ENCODE data around the gene PPP1R11. TPM values are rescaled to one million over a fixed set of nuclear protein-coding genes. Genes with fewer than 3 reads are reported as not detected.
A peak's percentile ranks its signal among the peaks of the same experiment; 100 is the strongest.

The PPP1R11 gene
- total and polyA plus RNA-seq, 2 of the 13 experiments (the other 11 are each of a cell fraction or from before 2014, with no cell fraction given), result 32.1 to 58.9 TPM

GRCh38 chr6:30101444-30102413 lies 34.7 kb downstream of the PPP1R11 start (continued):
- TF ChIP-seq MATR3 (CRISPR knock-in tag; IDR thresholded peaks at IDR 0.05) (no peak), TFDP1 (CRISPR knock-in tag; IDR thresholded peaks at IDR 0.05; ENCODE audit: borderline replicate concordance) (peak; percentile 78; the same call in 1 of the 2 replicates), EED (CRISPR knock-in tag; IDR thresholded peaks at IDR 0.05) (no peak), HMG20B (CRISPR knock-in tag; conservative IDR thresholded peaks at IDR 0.05) (no peak; the same call in 1 of the 2 replicates), FOXO1 (CRISPR knock-in tag; IDR thresholded peaks at IDR 0.05) (0 out of 2 replicates have a peak, but pooled peaks have one; percentile 18), ZNF777 (CRISPR knock-in tag; IDR thresholded peaks at IDR 0.05) (peak; percentile 56; the same call in 1 of the 2 replicates), ZNF138 (CRISPR knock-in tag; IDR thresholded peaks at IDR 0.05; ENCODE audit: low read depth) (no peak), SP140L (CRISPR knock-in tag; IDR thresholded peaks at IDR 0.05; ENCODE audit: borderline replicate concordance) (no peak), ELF4 (CRISPR knock-in tag; IDR thresholded peaks at IDR 0.05; ENCODE audit: borderline replicate concordance) (no peak), TAF1 (CRISPR knock-in tag; IDR thresholded peaks at IDR 0.05) (peak; percentile 91; the same call in 1 of the 2 replicates), ADNP (CRISPR knock-in tag; IDR thresholded peaks at IDR 0.05) (no peak), ZNF354B (CRISPR knock-in tag; IDR thresholded peaks at IDR 0.05) (no peak), DBP (CRISPR knock-in tag; IDR thresholded peaks at IDR 0.05; ENCODE audit: not compliant biosample characterization) (no peak), FLYWCH1 (CRISPR knock-in tag; IDR thresholded peaks at IDR 0.05) (no peak), ZBTB7B (CRISPR knock-in tag; IDR thresholded peaks at IDR 0.05) (peak; percentile 55), ZNF678 (CRISPR knock-in tag; IDR thresholded peaks at IDR 0.05) (0 out of 2 replicates have a peak, but pooled peaks have one; percentile 68), KAT7 (CRISPR knock-in tag; IDR thresholded peaks at IDR 0.05; ENCODE audit: borderline replicate concordance) (peak; percentile 89; the same call in 1 of the 2 replicates)
- TF ChIP-seq, protein P1, sequence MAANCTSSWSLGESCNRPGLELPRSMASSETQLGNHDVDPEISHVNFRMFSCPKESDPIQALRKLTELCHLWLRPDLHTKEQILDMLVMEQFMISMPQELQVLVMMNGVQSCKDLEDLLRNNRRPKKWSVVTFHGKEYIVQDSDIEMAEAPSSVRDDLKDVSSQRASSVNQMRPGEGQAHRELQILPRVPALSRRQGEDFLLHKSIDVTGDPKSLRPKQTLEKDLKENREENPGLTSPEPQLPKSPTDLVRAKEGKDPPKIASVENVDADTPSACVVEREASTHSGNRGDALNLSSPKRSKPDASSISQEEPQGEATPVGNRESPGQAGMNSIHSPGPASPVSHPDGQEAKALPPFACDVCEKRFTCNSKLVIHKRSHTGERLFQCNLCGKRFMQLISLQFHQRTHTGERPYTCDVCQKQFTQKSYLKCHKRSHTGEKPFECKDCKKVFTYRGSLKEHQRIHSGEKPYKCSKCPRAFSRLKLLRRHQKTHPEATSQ (CRISPR knock-in tag; IDR thresholded peaks at IDR 0.05; ENCODE audit: borderline replicate concordance), result peak; percentile 65; the same call in 1 of the 2 replicates
- TF ChIP-seq, protein P2, sequence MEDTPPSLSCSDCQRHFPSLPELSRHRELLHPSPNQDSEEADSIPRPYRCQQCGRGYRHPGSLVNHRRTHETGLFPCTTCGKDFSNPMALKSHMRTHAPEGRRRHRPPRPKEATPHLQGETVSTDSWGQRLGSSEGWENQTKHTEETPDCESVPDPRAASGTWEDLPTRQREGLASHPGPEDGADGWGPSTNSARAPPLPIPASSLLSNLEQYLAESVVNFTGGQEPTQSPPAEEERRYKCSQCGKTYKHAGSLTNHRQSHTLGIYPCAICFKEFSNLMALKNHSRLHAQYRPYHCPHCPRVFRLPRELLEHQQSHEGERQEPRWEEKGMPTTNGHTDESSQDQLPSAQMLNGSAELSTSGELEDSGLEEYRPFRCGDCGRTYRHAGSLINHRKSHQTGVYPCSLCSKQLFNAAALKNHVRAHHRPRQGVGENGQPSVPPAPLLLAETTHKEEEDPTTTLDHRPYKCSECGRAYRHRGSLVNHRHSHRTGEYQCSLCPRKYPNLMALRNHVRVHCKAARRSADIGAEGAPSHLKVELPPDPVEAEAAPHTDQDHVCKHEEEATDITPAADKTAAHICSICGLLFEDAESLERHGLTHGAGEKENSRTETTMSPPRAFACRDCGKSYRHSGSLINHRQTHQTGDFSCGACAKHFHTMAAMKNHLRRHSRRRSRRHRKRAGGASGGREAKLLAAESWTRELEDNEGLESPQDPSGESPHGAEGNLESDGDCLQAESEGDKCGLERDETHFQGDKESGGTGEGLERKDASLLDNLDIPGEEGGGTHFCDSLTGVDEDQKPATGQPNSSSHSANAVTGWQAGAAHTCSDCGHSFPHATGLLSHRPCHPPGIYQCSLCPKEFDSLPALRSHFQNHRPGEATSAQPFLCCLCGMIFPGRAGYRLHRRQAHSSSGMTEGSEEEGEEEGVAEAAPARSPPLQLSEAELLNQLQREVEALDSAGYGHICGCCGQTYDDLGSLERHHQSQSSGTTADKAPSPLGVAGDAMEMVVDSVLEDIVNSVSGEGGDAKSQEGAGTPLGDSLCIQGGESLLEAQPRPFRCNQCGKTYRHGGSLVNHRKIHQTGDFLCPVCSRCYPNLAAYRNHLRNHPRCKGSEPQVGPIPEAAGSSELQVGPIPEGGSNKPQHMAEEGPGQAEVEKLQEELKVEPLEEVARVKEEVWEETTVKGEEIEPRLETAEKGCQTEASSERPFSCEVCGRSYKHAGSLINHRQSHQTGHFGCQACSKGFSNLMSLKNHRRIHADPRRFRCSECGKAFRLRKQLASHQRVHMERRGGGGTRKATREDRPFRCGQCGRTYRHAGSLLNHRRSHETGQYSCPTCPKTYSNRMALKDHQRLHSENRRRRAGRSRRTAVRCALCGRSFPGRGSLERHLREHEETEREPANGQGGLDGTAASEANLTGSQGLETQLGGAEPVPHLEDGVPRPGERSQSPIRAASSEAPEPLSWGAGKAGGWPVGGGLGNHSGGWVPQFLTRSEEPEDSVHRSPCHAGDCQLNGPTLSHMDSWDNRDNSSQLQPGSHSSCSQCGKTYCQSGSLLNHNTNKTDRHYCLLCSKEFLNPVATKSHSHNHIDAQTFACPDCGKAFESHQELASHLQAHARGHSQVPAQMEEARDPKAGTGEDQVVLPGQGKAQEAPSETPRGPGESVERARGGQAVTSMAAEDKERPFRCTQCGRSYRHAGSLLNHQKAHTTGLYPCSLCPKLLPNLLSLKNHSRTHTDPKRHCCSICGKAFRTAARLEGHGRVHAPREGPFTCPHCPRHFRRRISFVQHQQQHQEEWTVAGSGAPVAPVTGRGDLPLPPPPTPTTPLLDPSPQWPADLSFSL (CRISPR knock-in tag; IDR thresholded peaks at IDR 0.05), result no peak; the same call in 1 of the 2 replicates
